Mesodermal cell (in vitro differentiated cells): ENCODE data around the gene LRRC10B.

ENCODE experiments used
- H3K27ac ChIP-seq: 2 replicates; pipeline ENCODE4 v1.7.0; 2013; ENCODE audit warnings: mild to moderate bottlenecking, low read depth, low read length, moderate library complexity; ENCODE audit not compliant: severe bottlenecking
- H3K36me3 ChIP-seq: 2 replicates; pipeline ENCODE4 v1.7.1; 2013; ENCODE audit warnings: mild to moderate bottlenecking, low read length, moderate library complexity; ENCODE audit not compliant: control insufficient read depth, insufficient read depth
- H3K4me1 ChIP-seq: one replicate; pipeline ENCODE4 v1.7.1; 2013; ENCODE audit warnings: mild to moderate bottlenecking, low read length; ENCODE audit not compliant: insufficient read depth, control insufficient read depth, poor library complexity, severe bottlenecking
- H3K4me3 ChIP-seq: 2 replicates; pipeline ENCODE4 v1.7.0; 2013; ENCODE audit warnings: low read length, control low read depth, mild to moderate bottlenecking; ENCODE audit not compliant: insufficient read depth, poor library complexity, severe bottlenecking; ENCODE audit errors: extremely low read depth
- H3K9me3 ChIP-seq: 2 replicates; pipeline ENCODE4 v1.7.1; 2013; ENCODE audit warnings: mild to moderate bottlenecking, low read length, moderate library complexity; ENCODE audit not compliant: control insufficient read depth
- WGBS, 2 experiments: methylation state at CpG; one replicate each; pipeline ENCODE4 v1.1.5; 2013; ENCODE audit warnings: missing lambda C conversion rate in 2 of 2; ENCODE audit not compliant: insufficient coverage in 2 of 2; 5-methylcytosine and 5-hydroxymethylcytosine counted together

Gene LRRC10B

GRCh38 chr11:61532134-61533038, 23.8 kb downstream of the LRRC10B start:
- Histone ChIP-seq H3K36me3 (no peaks in the 10 kb centered on the region), H3K4me1 (no peaks in the 10 kb centered on the region), H3K4me3 (no peak overlapping the region), H3K9me3 (no peaks in the 10 kb centered on the region), H3K27ac (no peak overlapping the region)
- WGBS, 2 experiments, result 87 to 91% methylated on average over 8 of the region's 10 CpGs

GRCh38 chr11:61533039-61533375, 24.5 kb downstream of the LRRC10B start:
- Histone ChIP-seq H3K9me3 (no peaks in the 10 kb centered on the region), H3K4me3 (no peak overlapping the region), H3K36me3 (no peaks in the 10 kb centered on the region), H3K4me1 (no peaks in the 10 kb centered on the region), H3K27ac (no peak overlapping the region)
- 95 to 97% methylated on average over 13 to 15 of the region's 16 CpGs for WGBS, 2 experiments

GRCh38 chr11:61533401-61533800, 24.9 kb downstream of the LRRC10B start:
- H3K36me3 ChIP-seq, result no peaks in the 10 kb centered on the region
- no peak overlapping the region for H3K4me3 ChIP-seq
- H3K27ac ChIP-seq, result no peak overlapping the region
- no peaks in the 10 kb centered on the region for H3K4me1 ChIP-seq
- 91 to 94% methylated on average over 7 of the region's 8 CpGs for WGBS, 2 experiments
- no peaks in the 10 kb centered on the region for H3K9me3 ChIP-seq

- 88 to 90% methylated on average over 22 to 24 of the region's 36 CpGs for WGBS, 2 experiments
- Histone ChIP-seq H3K9me3 (no peaks in the 10 kb centered on the region), H3K27ac (no peak overlapping the region), H3K4me1 (peaks cover 3% of the 10 kb centered on the region), H3K4me3 (no peak overlapping the region), H3K36me3 (no peaks in the 10 kb centered on the region)
Measured at GRCh38 chr11:61534025-61534932, 25.7 kb downstream of the LRRC10B start.

DNA sequence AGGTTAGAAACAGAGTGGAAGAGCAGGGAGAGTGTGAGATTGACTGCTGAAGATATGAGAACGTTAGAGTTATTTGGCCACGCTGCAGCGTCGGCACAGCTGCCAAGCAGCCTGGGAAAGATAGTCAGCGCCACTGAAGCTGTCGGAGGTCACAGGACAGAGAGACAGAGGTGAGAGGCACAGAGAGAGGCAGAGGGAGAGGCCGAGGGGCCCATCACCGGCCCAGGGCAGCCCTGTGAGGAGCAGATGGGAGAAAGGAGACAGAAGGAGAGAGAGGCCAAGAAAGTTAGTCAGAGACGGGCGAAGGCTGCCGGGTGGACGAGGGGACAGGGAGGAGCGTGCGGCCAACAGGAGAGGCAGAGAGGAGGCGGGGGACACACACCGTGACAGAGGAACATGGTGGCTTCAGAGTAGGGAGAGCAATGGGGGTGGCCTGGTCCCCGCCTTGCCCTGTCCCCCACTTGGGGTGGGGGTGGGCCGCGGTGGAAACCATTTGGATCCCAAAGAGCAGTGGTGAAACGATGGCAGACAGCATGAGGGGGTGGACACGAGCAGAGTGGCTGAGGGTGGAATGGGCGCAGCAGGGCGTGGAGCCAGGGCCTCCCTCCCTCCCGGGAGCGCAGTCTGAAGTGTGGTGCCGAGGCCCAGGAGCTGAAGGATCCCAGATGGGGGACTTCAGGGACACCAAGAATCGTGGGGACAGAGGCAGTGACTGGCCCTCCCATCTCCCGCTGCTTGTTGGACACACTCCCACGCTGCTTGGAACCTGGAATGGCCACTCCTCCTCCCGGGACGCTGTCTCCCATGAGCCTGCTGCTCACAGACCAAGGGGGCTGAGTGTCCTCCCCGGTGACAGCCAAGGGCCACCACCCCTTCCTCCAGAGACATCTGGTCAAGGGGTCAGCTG, 26.6 kb downstream of the LRRC10B start:
- H3K36me3 ChIP-seq, result no peaks in the 10 kb centered on the region
- H3K4me1 ChIP-seq, result peaks cover 12% of the 10 kb centered on the region
- no peaks in the 10 kb centered on the region for H3K9me3 ChIP-seq
- 87 to 93% methylated on average over 26 to 32 of the region's 32 CpGs for WGBS, 2 experiments
- H3K27ac ChIP-seq, result no peak overlapping the region
- H3K4me3 ChIP-seq, result no peak overlapping the region

- no peaks in the 10 kb centered on the region for H3K36me3 ChIP-seq
- 84 to 85% methylated on average over 15 of the region's 17 CpGs for WGBS, 2 experiments
- H3K4me1 ChIP-seq, result peaks cover 21% of the 10 kb centered on the region
- H3K9me3 ChIP-seq, result no peaks in the 10 kb centered on the region
- H3K27ac ChIP-seq, result no peak overlapping the region
- H3K4me3 ChIP-seq, result no peak overlapping the region
Measured at GRCh38 chr11:61535998-61536675, 27.6 kb downstream of the LRRC10B start.

DNA sequence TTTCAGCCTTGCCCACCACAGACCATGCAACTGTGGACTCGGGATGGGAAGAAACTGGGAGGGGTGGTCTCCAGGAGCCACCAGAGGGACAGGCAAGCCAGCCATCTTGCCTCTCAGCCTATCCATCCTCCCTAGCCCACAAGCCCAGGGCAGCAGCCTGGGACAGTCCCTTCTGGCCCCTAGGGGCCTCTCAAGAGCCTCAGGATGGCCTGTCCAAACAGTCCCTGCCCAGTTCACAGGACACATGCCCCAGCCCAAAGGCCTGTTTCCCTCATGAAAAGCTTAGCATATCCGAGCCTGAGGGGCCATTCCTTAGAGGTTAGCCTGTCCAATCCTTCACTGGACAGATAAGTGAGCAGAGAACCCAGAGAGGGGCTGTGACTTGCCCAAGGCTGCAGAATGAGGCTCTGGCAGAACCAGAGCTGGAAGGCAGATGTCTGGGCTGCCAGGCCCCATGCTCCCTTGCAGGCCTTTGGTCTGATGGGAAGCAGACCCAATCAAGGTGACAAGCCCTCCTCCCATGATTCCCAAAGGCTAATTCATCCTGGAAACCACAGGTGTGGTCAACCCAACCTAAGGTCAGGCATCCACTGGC, 28.2 kb downstream of the LRRC10B start:
- no peak overlapping the region for H3K4me3 ChIP-seq
- no peaks in the 10 kb centered on the region for H3K9me3 ChIP-seq
- 83 to 100% methylated on average over 1 to 2 of the region's 2 CpGs for WGBS, 2 experiments
- peaks cover 24% of the 10 kb centered on the region for H3K4me1 ChIP-seq
- H3K36me3 ChIP-seq, result no peaks in the 10 kb centered on the region
- no peak overlapping the region for H3K27ac ChIP-seq

DNA sequence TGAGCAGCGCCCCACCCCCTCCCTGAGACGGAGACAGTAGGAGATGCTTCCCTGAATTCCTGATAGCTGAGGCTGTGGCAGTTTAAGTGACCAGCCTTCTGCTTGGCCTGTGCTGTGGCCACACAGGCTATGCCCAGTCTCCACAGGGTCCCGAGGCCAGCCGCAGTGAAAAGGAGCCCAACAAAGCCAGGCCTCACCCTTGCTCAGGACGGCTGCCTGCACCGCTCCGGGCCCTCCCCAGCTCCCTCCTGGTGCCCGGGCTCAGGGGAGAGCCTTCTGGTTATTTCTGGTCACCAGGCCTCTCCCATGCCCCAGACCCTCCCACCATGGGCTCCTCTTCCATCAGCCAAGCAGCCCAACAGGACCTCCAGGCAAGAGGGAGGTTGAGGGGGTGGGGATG, 28.8 kb downstream of the LRRC10B start:
- WGBS, 2 experiments, result 86 to 93% methylated on average over 6 to 8 of the region's 8 CpGs
- Histone ChIP-seq H3K36me3 (no peaks in the 10 kb centered on the region), H3K4me1 (peaks cover 29% of the 10 kb centered on the region), H3K27ac (no peak overlapping the region), H3K9me3 (no peaks in the 10 kb centered on the region), H3K4me3 (no peak overlapping the region)

DNA sequence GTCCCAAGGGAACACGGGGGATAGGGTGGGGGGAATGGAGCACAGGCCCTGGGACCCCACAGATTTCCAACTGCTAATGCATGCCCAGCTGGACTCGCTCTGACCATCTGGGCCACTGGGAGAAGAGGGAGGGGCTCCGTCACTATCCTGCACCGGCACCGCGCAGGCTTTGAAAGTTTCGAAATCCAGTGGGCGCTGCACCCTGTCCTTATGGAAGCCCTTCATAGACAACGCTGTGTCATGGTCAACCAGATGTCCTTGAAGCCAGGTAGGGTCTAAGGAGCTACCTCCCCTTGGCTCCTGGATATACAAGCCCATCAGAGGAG, 30.1 kb downstream of the LRRC10B start:
- WGBS, 2 experiments, result 93 to 99% methylated on average over 8 to 9 of the region's 9 CpGs
- no peak overlapping the region for H3K27ac ChIP-seq
- H3K36me3 ChIP-seq, result no peaks in the 10 kb centered on the region
- no peaks in the 10 kb centered on the region for H3K9me3 ChIP-seq
- H3K4me3 ChIP-seq, result no peak overlapping the region
- H3K4me1 ChIP-seq, result peaks cover 35% of the 10 kb centered on the region
